LNCaP clone FGC (cell line): ENCODE measurements around the gene ASPRV1.

Experiments
- DNase-seq: peaks from one replicate; pipeline ENCODE4 v3.0.0-alpha.2; 2011; ENCODE audit warnings: low read depth
- H3K4me3 ChIP-seq: 2 replicates; pipeline ENCODE4 v1.5.1; 2011; ENCODE audit warnings: mild to moderate bottlenecking, low read depth, low read length, control low read depth
- CTCF ChIP-seq: IDR thresholded peaks from 2 replicates; pipeline ENCODE4 v1.5.1; 2012; ENCODE audit warnings: mild to moderate bottlenecking; ENCODE audit not compliant: control insufficient read depth, insufficient read depth; ENCODE audit errors: extremely low read depth

The ASPRV1 gene

GRCh38 chr2:69986691-69987090 is 25.3 kb upstream of the ASPRV1 start:
- no peak for TF ChIP-seq CTCF
- no peak overlapping the region for H3K4me3 ChIP-seq
- DNase-seq: no peak

- no peak for DNase-seq
- no peak overlapping the region for H3K4me3 ChIP-seq
- no peak for TF ChIP-seq CTCF
Observed at GRCh38 chr2:69985688-69986087, 24.3 kb upstream of the ASPRV1 start.

- no peak for TF ChIP-seq CTCF
- no peak for DNase-seq
- H3K4me3 ChIP-seq: no peak overlapping the region
Observed at GRCh38 chr2:69985216-69985615, 23.8 kb upstream of the ASPRV1 start.

- H3K4me3 ChIP-seq: no peak overlapping the region
- no peak for TF ChIP-seq CTCF
- no peak for DNase-seq
Observed at GRCh38 chr2:69983392-69983966, 22.0 kb upstream of the ASPRV1 start.

- no peak overlapping the region for H3K4me3 ChIP-seq
- DNase-seq: peak; percentile 37
- TF ChIP-seq CTCF: no peak
Observed at GRCh38 chr2:69979902-69980807, 18.7 kb upstream of the ASPRV1 start.

GRCh38 chr2:69977906-69978482 is 16.6 kb upstream of the ASPRV1 start:
- TF ChIP-seq CTCF: no peak
- H3K4me3 ChIP-seq: no peak overlapping the region
- DNase-seq: no peak
